ENCODE measurements around the gene PFKP.

Gene PFKP

DNA sequence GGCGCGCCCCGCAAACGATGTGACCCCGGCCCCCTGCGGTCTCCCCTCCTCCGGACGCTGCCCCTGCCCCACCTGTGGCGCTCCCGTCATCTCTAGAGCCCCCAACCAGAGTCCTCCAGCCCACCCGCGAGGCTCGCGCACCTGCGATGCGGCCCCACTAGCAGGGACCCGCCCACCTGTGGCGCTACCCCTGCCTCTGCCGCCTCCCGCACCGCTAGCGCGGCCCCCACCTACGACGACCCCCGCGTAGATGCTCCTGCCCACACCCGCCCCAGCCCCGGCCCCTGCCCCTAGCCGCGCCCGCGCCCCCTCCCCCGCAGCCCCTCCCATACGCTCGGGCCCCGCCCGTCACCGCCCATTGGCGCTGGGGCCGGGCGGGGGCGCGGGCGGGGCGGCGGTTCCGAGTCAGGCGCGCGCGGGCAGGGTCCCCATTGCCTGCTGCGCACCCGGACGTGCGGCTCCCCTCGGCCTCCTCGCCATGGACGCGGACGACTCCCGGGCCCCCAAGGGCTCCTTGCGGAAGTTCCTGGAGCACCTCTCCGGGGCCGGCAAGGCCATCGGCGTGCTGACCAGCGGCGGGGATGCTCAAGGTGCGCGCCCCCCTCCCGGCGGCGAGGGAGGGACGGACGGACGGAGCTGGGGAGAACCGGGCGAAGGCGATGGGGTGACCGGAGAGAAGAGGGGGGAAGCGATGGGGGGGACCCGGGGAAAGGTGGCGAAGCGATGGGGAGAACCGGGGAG lies at the start of gene PFKP:
Gene PFKP (plus strand): TSS at position 431 of the 741 bp plus-strand sequence. CDS start 48 bp downstream, at position 479.
- DNase-seq (ENCODE audit: low read depth in 2 of 2): peak; percentile 48 to 57

DNA sequence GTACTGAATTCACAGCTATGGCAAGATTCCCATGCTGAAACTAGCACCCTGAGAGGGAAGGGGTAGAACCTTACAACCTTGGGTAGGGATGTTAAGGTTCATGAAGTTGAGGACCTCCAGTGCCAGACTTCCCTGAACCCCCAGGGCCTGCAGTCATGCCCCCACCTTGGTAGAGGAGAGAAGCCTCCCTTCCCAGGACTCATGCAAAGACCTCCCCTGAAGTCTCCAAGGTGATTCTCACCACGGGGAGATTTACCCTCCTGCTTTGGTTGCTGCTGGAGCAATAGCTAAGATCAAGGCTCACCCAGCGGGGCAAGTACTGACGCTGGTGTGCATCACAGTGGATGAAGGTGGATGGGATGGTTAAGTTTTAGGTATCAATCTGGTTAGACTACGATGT lies 49.1 kb upstream of the PFKP start:
- DNase-seq (ENCODE audit: low read depth in 2 of 2): no peak

DNA sequence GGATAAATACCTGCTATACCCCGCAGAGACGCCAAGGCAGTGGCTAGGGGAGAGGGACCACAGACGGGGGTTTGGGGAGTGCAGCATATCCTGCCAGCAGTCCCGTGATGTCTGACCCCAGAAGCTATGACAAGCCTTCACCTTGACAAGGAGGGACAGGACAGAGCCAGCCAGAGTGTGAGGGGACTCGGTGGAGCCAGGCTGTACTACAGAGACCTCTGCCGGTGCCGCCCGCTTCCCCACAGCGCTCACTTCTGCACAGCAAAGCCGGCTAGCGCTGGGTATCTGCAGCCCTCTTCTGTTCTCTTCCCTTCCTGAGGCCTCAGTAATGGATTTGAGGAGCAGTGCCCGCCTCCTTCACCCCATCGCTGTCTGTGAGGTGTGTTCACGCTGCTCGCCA lies 47.0 kb upstream of the PFKP start:
- DNase-seq (ENCODE audit: low read depth in 2 of 2): no peak

DNA sequence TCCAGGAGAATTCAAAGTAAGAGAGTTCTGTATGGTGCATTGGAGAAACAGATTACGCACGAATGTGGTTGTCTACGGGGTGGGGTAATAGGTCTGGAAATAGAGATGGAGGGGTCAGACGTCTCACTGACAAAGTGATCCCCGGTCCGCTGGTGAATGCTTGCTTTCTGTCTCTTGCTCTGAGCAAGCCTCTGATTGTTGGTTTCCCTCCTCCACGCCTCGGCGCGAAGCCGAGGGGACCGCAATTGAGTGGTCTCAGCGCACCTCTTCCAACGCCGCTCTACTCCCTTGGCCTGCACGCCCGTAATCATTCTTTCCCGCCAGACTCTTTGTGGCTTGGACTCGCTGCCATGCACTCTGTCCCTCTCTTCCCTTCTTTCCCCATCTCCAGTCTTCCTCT lies 46.5 kb upstream of the PFKP start:
- no peak for DNase-seq (ENCODE audit: low read depth in 2 of 2)

DNA sequence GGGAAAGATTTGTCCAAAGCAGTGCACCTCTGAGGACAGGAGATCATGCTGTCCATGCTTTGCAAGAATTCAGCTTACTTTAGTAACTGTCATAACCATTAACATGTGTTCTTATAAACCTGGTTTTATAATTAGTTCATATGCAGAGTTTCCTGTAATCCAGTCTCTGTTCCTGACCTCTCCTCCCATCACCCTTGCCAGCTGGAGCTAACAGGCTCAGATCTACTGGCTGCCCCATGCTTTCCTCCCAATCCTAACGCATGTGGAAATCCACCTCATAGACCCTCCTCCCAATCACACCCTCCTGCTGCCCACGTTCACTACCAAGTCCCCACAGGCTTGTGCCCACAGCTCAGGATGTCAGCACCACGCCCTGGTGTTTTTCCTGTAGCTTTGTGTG lies 45.3 kb upstream of the PFKP start:
- no peak for DNase-seq (ENCODE audit: low read depth in 2 of 2)

DNA sequence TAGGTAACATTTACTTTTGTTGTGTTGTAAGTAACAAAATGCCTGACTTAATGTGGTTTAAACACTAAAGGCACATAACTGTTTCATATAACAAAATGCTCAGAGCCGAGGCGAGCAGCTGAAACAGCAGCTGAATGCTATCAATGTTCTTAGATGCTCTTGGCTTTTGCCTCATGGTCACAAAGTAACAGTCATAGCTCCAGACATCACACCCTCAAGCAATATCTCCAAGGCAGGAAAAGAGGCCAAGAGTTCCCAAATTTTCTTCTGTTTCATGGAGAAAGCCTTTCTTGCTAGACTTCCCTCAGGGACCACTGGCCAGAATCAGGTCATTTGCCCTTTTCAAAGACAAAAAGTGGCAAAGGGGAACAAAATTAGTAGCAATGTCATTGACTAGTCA lies 43.5 kb upstream of the PFKP start:
- no peak for DNase-seq (ENCODE audit: low read depth in 2 of 2)

DNA sequence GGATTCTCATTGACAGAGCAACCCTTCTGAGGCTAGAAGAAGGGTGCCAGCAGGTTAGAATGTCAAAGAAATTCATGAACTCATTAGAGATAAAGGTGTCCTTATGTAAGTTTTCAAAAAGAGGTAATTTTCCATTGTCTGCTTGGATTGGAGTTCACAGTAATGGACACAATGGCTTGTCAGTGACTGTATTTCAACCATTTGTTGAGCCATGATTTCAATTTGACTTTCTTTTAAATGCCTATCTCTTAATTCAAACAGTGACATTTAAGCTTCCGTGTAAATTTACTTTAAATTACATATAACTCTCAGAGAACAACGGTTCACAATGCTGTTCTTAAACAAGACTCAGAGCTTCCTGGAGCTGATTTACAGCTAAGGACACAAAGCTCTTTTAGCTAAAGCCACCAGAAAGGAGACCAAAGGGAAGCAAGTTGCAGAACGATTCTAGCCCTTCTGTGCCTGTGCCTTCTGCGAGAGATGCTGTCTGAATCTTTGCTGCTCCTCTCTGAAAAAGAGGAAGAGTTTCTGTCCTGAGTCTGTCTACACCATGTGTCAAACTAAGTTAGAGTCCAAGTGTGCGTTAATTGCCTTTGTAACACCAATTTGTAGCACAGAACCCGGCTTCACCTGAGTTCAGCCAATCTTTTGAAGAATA lies 42.2 kb upstream of the PFKP start:
- no peak for DNase-seq (ENCODE audit: low read depth in 2 of 2)

DNA sequence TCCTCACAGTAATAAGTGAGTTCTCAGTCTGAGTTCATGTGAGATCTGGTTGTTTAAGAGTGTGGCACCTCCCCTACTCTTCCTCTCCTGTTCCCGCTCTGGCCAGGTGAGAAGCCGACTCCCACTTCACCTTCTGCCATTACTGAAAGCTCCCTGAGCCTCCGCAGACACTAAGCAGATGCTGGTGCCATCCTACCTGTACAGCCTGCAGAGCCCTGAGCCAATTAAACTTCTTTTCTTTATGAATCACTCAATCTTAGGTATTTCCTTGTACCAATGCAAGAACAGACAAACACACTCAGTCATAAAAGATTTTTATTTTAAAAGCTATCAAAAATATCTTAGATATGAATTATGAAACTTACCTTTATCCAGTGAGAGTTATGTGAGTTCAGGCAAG lies 39.5 kb upstream of the PFKP start:
- no peak for DNase-seq (ENCODE audit: low read depth in 2 of 2)

DNA sequence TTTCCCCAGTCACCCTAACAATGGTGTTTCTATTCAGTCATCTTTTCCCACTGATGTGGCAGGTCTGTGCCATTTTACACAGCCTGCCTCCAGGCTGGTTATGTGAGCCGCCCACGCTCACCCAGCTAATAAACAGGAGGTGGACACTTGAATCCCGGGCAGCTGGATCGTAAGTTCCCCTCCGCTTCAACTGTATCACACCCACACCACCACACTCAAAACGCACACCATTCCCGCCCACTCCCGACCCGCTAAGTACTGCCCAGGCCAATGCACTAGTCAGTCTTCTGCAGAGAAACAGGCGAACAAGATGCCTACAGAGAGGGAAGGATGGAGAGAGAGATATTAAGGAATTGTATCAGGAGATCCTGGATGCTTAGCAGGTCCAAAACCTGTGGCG lies 38.9 kb upstream of the PFKP start:
- no peak for DNase-seq (ENCODE audit: low read depth in 2 of 2)

DNA sequence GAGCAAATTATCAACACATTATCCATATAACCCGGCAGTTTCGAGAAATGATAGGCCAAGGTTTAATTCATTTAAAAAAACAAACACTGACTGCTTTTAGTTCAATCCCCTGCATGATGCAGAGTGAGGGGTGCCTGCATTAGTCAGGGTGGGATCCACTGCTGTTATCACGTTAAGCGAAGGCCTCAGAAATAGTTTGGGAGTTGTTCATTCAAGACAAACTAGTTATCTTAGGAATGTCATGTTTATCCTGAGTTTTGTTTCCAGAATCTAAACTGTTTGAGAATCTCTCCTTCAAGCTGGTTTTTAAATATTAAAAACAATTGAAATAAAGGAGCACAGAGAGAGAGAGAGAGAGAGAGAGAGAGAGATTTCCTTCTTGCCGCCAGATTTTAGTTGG lies 36.6 kb upstream of the PFKP start:
- DNase-seq (ENCODE audit: low read depth in 2 of 2): no peak

DNA sequence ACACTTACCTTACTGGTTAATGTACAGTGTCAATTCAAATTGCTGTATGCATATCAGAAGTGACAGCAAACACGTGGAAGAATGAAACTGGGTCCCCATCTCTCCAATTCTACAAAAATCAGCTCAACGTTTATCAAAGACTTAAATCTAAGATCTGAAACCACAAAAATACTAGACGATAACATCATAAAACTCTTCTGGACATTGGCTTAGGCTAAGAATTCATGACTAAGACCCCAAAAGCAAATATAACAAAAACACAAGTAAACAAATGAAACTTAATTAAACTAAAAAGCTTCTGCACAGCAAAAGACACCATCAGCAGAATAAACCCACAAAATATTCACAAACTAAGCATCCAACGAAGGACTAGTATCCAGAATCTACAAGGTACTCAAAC lies 35.9 kb upstream of the PFKP start:
- DNase-seq (ENCODE audit: low read depth in 2 of 2): no peak

DNA sequence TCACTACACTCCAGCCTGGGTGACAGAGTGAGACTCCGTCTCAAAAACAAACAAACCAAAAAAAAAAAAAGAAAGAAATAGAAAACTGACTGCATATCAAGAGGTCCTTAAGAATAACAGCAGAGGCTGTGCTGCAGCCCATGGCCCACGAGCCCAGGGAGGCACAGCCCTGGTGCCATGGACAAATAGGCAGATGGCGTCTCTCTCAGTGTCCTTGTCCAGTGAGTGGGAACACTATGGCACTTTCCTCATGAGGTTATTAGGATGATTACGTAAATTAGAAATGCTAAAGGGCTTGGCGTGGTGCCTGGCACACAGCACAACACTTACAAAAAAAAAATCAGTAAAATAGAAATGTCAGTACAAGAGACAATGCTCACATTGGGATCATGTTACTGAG lies 33.4 kb upstream of the PFKP start:
- no peak for DNase-seq (ENCODE audit: low read depth in 2 of 2)

DNA sequence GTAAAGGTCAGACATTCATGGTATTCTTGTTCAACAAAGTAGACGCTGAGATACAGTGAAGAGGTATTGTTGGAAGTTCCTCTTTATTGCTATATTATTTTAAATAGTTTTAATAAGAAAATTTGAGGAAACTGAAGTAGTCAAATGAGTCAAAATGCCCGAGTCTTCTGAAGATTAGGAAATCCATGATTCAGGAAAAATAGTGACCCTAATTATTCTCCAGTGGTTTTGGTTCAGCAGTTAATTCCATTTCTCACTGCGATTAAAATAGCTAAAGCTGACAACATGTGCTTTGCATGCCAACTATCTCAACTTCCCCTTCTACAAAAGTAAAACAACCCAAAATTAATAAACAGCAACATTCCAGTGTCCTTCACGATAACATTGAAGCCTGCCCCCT lies 32.7 kb upstream of the PFKP start:
- DNase-seq (ENCODE audit: low read depth in 2 of 2): no peak

DNA sequence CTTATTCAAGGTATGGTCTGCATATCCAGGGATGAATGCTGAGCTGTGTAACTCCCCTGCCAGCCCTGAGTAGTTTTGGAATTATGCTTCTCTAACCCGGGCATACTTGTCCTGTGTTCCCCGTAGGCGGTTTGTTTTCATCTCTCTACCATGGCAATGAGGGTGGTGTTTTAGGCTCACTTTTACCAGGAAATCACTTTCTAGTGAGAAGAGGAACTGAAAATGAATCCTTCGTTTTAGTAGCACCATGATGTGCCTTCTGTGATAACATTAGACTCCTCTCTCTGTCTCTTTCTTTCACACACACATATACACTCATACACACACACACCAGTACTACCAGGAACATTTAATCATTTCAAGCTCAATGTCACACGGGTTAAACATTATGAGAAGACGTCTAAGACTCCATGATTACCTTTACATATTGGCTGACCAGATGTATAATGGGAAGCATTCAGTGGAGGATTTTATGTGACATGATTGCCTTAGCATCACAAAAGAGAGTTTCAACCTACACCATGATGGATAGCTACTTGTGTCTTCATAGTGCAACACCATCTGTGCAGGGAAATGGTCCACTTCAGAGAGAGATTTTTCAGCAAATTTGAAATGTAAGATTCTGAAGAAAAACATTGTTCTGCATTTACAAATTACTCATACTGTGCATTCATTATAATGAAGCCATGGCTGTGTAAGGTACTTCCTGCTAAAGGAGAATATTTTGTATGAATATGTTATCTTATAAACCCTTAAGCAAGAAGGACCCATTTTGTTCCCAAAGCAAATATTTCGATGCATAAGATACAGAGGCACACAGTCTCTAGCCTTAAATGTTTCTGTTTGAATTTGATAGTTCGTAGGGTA lies 31.0 kb upstream of the PFKP start:
- DNase-seq (ENCODE audit: low read depth in 2 of 2): no peak

DNA sequence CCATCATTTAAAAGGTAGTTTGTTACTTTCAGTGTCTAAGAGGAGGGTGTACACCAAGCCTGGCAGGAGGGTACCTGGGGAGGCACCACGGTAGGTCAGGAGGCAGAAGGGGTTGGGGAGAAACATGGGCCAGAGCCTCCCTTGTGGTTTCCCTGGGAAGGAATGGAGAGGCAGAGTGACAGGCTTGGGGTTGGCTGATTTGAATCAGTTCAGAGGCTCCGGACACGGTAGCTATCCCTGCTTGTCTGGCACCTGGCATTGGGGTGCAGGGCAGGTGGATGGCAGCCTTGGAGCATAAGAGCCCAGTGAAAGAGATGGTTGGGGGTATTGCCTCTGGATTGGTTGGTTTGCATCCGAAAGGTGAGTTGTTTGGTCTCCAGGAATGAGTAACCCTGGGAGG lies 30.2 kb upstream of the PFKP start:
- no peak for DNase-seq (ENCODE audit: low read depth in 2 of 2)

DNA sequence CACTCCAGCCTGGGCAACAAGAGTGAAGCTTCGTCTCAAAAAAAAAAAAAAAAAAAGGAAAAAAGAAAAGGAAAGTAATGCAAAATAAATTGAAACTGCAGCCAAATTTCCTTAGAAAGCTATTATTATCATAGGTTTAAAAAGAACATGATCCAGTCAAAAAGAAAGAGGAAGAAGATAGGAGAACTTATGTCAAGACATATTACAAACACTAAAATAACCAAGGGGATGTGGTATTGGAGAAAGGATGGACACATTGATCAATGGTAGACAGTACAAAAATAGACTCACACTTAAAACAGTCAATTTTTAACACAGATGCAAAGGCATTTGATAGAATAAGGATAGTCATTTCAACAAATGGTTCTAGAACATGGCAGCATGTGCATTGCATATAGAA lies 27.3 kb upstream of the PFKP start:
- no peak for DNase-seq (ENCODE audit: low read depth in 2 of 2)

DNA sequence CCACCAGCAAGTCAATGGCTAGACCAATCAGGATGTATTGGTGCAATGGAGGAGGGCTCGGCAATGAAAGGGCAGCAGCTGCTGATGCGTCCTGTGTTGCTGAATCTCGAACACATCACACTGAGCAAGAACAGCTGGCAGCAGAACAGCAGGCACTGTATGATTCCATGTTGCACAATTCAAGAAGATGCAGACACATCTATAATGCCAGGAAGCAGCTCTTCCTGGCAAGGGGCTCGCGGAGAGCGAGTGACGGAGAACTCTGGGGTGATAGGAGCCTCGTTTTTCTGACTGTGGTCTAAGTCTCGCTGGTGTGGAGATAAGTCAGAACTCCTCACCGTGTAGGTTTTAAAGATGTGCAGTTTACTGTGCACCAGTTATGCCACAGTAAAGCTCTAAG lies 24.8 kb upstream of the PFKP start:
- DNase-seq (ENCODE audit: low read depth in 2 of 2): no peak

DNA sequence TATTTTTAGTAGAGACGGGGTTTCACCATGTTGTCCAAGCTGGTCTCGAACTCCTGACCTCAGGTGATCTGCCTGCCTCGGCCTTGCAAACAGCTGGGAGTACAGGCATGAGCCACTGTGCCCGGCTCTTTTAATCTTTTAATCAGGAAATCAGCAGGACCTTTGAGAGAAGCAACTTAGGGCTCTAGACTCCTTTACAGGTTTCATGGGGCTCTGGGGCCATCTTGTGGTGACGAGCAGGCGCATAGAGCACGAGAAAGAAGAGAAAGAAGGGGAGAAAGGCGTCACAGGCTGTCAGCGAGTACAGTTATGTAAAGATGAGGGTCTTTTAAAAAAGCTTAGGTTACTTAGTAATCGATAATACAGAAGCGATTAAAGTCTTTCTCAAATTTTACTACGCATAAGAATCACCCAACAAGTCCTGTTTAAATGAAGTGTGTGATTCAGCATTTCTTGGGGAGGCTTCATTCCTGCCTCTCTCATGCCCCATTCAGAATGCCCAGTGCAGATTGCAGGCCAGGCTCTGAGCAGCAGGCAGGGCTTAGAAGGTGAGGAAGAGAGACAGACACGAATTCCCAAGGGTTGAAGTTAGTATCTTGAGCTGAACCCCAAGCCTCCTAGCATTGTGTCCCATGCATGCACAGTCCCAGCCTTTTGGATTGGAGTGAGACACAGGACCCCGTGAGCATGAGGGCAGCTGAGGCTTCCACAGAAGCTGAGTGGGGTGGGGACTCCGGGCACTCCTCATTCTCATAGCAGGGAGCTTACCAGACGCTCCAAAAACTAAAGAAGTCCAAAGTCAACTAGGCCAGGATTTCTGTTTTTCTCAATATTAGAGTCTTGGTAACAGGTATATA lies 23.6 kb upstream of the PFKP start:
- peak; percentile 19 to 45 for DNase-seq (ENCODE audit: low read depth in 2 of 2)

DNA sequence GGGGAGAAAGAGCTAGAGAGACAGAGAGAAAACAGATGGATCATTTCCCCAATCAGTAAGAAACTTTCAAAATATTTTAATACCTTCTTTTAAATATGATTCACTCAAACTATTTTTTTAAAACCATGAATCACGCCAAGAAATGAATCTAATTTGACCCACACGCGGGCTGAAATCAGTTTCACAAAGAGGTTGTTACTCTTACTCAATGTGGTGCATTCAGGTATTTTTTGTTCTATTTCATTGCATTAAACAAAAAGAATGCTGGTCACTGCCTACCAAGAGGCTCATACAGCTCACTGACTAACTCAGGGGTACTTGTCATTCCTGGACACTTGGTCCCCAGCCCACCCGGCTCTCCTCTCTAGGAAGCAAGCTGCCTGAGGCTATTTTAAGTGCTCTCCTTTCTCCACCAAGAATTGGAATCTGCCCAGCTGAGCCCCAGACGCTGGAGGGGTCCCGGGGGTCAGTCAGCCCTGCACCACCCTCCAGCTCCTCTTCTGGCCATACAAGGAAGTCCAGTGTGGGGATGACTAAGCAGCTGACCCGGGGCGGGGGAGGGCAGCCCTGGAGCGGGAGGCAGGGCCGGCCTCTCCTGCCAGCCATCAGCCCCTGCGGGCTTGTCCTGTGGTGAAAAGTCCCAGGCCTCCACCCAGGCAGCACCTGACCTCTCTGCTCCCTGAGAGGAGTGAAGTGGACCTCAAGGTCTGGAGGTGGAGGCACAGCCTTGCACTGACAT lies 21.7 kb upstream of the PFKP start:
- DNase-seq (ENCODE audit: low read depth in 2 of 2): no peak

DNA sequence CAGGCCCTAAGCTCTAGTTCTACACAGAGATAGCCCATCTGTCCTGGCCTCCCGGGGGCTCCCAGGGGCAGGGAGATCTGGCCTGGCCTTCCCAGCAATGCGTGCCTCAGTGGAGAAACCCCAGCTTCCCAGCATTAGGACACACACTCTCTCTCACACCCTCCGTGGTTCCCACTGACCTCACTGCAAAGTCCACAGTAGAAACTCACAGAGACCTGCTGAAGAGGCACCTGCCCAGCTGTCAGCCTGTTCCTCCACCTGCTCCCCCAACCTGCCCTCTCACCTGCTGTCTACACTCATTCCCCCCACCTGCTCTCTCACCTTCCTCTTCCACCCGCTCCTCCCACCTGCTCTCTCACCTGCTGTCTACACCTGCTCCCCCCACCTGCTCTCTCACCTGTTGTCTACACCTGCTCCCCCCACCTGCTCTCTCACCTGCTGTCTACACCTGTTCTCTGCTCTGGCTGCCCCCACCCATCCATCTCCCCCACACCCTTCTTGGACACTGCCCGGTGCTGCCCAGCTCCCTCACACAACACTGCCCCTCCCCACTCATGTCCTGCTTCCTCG lies 21.1 kb upstream of the PFKP start:
- no peak for DNase-seq (ENCODE audit: low read depth in 2 of 2)
